GM13976 (cell line): ENCODE data around the gene AVEN.

Experiments
- DNase-seq: peaks from one replicate; pipeline ENCODE4 v3.0.0; 2012; ENCODE audit warnings: low spot score
- CTCF ChIP-seq: IDR thresholded peaks from 2 replicates; pipeline ENCODE4 v1.5.1; 2012; ENCODE audit warnings: borderline replicate concordance, mild to moderate bottlenecking; ENCODE audit not compliant: insufficient read depth; ENCODE audit errors: extremely low read depth, missing control alignments, control extremely low read depth
- in situ Hi-C: fragments of 300-500 bp; cut with MboI; formaldehyde crosslinking; loops from one replicate; pipeline ENCODE4 v1.12.0; 2022; ENCODE audit warnings: low sequenced_read_pairs, mixed read lengths, inconsistent platforms; ENCODE audit not compliant: unreplicated experiment

Gene AVEN

GRCh38 chr15:33872416-33873106 is 166.4 kb downstream of the AVEN start:
- in situ Hi-C loops = no loop called here
- no peak for TF ChIP-seq CTCF
- DNase-seq = no peak

- in situ Hi-C loops = no loop called here
- no peak for TF ChIP-seq CTCF
- DNase-seq = no peak
These were observed 167.0 kb downstream of the AVEN start for GRCh38 chr15:33871980-33872379.

GRCh38 chr15:33866101-33866737 is 172.8 kb downstream of the AVEN start:
- in situ Hi-C loops = no loop called here

GRCh38 chr15:33865416-33865815 is 173.6 kb downstream of the AVEN start:
- no peak for DNase-seq
- in situ Hi-C loops = no loop called here
- TF ChIP-seq CTCF = no peak

More at GRCh38 chr15:33866101-33866737, 172.8 kb downstream of the AVEN start:
- no peak for TF ChIP-seq CTCF
- no peak for DNase-seq

- DNase-seq = no peak
- TF ChIP-seq CTCF = no peak
- in situ Hi-C loops = no loop called here
These were observed 174.5 kb downstream of the AVEN start for GRCh38 chr15:33864360-33865075.

- no peak for DNase-seq
- TF ChIP-seq CTCF = no peak
- in situ Hi-C loops = no loop called here
These were observed 178.2 kb downstream of the AVEN start for GRCh38 chr15:33860754-33861153.
